ENCODE measurements around the gene TOX3. TPM values are rescaled to one million over a fixed set of nuclear protein-coding genes. Genes with fewer than 3 reads are reported as not detected.

TOX3 gene
- total and polyA plus RNA-seq, 2 experiments from 2014 or later, result 9.8 to 15.6 TPM

- no peak overlapping the region for H2AFZ ChIP-seq
- Mint-ChIP-seq H3K27ac (no peak overlapping the region), H3K9me3 (no peaks in the 10 kb centered on the region), H3K27me3 (ENCODE audit: insufficient read depth, low read depth, poor library complexity) (peaks cover 2% of the 10 kb centered on the region), H3K4me3 (no peak overlapping the region), H3K4me1 (no peaks in the 10 kb centered on the region; the same call in 2 of the 3 replicates), H3K36me3 (ENCODE audit: low read depth) (no peaks in the 10 kb centered on the region)
- H4K20me1 ChIP-seq (replicated peaks; ENCODE audit: insufficient read depth), result no peaks in the 10 kb centered on the region
- H3K27me3 ChIP-seq (ENCODE audit: insufficient read depth), result no peaks in the 10 kb centered on the region
- H3K36me3 ChIP-seq (ENCODE audit: insufficient read depth), result no peaks in the 10 kb centered on the region
- H3K4me2 ChIP-seq, result no peak overlapping the region
- H3K4me3 ChIP-seq, result no peak overlapping the region
- no peaks in the 10 kb centered on the region for H3K79me2 ChIP-seq (replicated peaks; ENCODE audit: insufficient read depth)
- H3K4me1 ChIP-seq (ENCODE audit: insufficient read depth), result no peaks in the 10 kb centered on the region
- H3K9me2 ChIP-seq (ENCODE audit: insufficient read depth), result 0 out of 2 replicates have a peak, but pooled peaks cover 7% of the 10 kb centered on the region
- ATAC-seq (no peak), DNase-seq (ENCODE audit: low spot score) (no peak)
- H3F3A ChIP-seq (replicated peaks; ENCODE audit: low read depth), result no peaks in the 10 kb centered on the region
- H3K27ac ChIP-seq (ENCODE audit: low read depth), result no peak overlapping the region
- TF ChIP-seq POLR2AphosphoS5 (IDR thresholded peaks at IDR 0.05; ENCODE audit: low read depth) (no peak), ZNF114 (CRISPR knock-in tag; IDR thresholded peaks at IDR 0.05) (no peak), EZH2phosphoT487 (IDR thresholded peaks at IDR 0.05; ENCODE audit: unreplicated experiment) (no peak)
Measured at GRCh38 chr16:52591934-52592592, 45.1 kb upstream of the TOX3 start.

- Histone ChIP-seq H3K27ac (ENCODE audit: low read depth) (no peak overlapping the region), H3K4me3 (no peak overlapping the region), H3K4me2 (no peak overlapping the region), H3K4me1 (ENCODE audit: insufficient read depth) (no peaks in the 10 kb centered on the region), H2AFZ (no peak overlapping the region; the same call in 1 of the 2 replicates), H4K20me1 (replicated peaks; ENCODE audit: insufficient read depth) (no peaks in the 10 kb centered on the region), H3K9me2 (ENCODE audit: insufficient read depth) (0 out of 2 replicates have a peak, but pooled peaks cover 9% of the 10 kb centered on the region), H3F3A (replicated peaks; ENCODE audit: low read depth) (no peaks in the 10 kb centered on the region), H3K27me3 (ENCODE audit: insufficient read depth) (no peaks in the 10 kb centered on the region), H3K36me3 (ENCODE audit: insufficient read depth) (no peaks in the 10 kb centered on the region), H3K79me2 (replicated peaks; ENCODE audit: insufficient read depth) (no peaks in the 10 kb centered on the region)
- H3K36me3 Mint-ChIP-seq (ENCODE audit: low read depth), result no peaks in the 10 kb centered on the region
- ATAC-seq (no peak), DNase-seq (ENCODE audit: low spot score) (no peak)
- no peaks in the 10 kb centered on the region for H3K4me1 Mint-ChIP-seq
- no peak for TF ChIP-seq POLR2AphosphoS5 (IDR thresholded peaks at IDR 0.05; ENCODE audit: low read depth)
- peaks cover 2% of the 10 kb centered on the region for H3K27me3 Mint-ChIP-seq (ENCODE audit: insufficient read depth, low read depth, poor library complexity)
- no peaks in the 10 kb centered on the region for H3K9me3 Mint-ChIP-seq
- no peak overlapping the region for H3K4me3 Mint-ChIP-seq
- no peak overlapping the region for H3K27ac Mint-ChIP-seq
Measured at GRCh38 chr16:52591471-52591870, 44.5 kb upstream of the TOX3 start.

- DNase-seq (ENCODE audit: low spot score) (no peak), ATAC-seq (no peak)
- Histone ChIP-seq H3K4me2 (no peak overlapping the region), H3F3A (replicated peaks; ENCODE audit: low read depth) (no peaks in the 10 kb centered on the region), H3K9me2 (ENCODE audit: insufficient read depth) (0 out of 2 replicates have a peak, but pooled peaks cover 21% of the 10 kb centered on the region), H3K79me2 (replicated peaks; ENCODE audit: insufficient read depth) (no peaks in the 10 kb centered on the region), H3K36me3 (ENCODE audit: insufficient read depth) (no peaks in the 10 kb centered on the region), H3K4me3 (no peak overlapping the region), H3K27ac (ENCODE audit: low read depth) (no peak overlapping the region), H3K27me3 (ENCODE audit: insufficient read depth) (no peaks in the 10 kb centered on the region), H3K4me1 (ENCODE audit: insufficient read depth) (no peaks in the 10 kb centered on the region), H2AFZ (no peak overlapping the region), H4K20me1 (replicated peaks; ENCODE audit: insufficient read depth) (no peaks in the 10 kb centered on the region)
- Mint-ChIP-seq H3K9me3 (no peaks in the 10 kb centered on the region), H3K4me3 (no peak overlapping the region), H3K36me3 (ENCODE audit: low read depth) (no peaks in the 10 kb centered on the region), H3K27me3 (ENCODE audit: insufficient read depth, low read depth, poor library complexity) (peaks cover 2% of the 10 kb centered on the region), H3K27ac (no peak overlapping the region), H3K4me1 (no peaks in the 10 kb centered on the region)
- TF ChIP-seq NANOG (IDR thresholded peaks at IDR 0.05; ENCODE audit: borderline replicate concordance) (no peak), ETS1 (IDR thresholded peaks at IDR 0.05) (no peak)
Measured at GRCh38 chr16:52586159-52586558, 39.2 kb upstream of the TOX3 start.
